ENCODE data around the gene IRF1.
A peak's percentile ranks its signal among the peaks of the same experiment; 100 is the strongest.
"Not testable (repeated sequence)": the region's sequence is repeated elsewhere in the genome, so short reads cannot be mapped to it uniquely, and the experiment has no call there.

The IRF1 gene

GRCh38 chr5:132459983-132460838, 30.4 kb downstream of the IRF1 start:
- no peak for DNase-seq

GRCh38 chr5:132459031-132459982, 31.3 kb downstream of the IRF1 start:
- no peak for DNase-seq

GRCh38 chr5:132458651-132459030, 31.9 kb downstream of the IRF1 start:
- no peak for DNase-seq

- no peak for DNase-seq
Measured at GRCh38 chr5:132458226-132458560, 32.4 kb downstream of the IRF1 start.

- DNase-seq = no peak
Measured at GRCh38 chr5:132457371-132458225, 33.0 kb downstream of the IRF1 start.

DNA sequence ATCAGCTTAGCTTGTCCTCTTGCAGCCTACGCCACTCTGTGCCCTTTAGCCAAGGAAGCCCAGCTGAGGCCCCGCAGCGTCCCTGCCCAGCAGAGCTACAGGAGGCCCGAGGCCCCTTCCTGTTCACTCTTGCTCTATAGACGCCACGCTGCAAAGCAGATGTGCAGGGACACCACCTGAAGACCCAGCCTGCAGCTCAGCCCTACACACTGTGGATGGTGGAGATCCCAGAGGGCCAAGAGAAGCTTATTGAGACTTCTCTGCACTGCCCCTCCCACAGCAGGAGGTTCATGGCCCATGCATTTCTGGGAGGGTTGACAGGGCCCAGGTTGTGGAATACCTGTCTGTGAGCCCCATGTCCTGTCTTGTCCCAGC, 33.6 kb downstream of the IRF1 start:
- DNase-seq = no peak

- no peak for DNase-seq
Measured at GRCh38 chr5:132456296-132456986, 34.1 kb downstream of the IRF1 start.

- DNase-seq = no peak
Measured at GRCh38 chr5:132455614-132456115, 34.9 kb downstream of the IRF1 start.

DNA sequence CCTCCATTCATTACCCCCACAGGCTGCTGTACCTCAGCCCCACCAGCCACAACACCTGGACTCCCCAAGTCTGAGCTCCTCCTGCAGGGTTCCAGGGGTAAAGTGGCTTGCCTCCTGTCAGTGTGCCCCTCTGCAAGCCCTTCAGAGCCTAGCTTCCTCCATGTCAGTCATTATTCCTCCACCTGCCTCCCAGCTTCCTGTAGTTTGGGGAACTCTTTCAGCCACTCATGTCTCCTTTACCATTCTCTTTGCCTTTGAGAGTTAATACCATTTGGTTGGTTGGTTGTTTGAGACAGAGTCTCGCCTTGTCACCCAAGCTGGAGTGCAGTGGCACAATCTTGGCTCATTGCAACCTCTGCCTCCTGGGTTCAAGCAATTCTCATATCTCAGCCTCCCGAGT, 36.2 kb downstream of the IRF1 start:
- no peak for DNase-seq

GRCh38 chr5:132451387-132451786, 39.2 kb downstream of the IRF1 start:
- DNase-seq = no peak

DNA sequence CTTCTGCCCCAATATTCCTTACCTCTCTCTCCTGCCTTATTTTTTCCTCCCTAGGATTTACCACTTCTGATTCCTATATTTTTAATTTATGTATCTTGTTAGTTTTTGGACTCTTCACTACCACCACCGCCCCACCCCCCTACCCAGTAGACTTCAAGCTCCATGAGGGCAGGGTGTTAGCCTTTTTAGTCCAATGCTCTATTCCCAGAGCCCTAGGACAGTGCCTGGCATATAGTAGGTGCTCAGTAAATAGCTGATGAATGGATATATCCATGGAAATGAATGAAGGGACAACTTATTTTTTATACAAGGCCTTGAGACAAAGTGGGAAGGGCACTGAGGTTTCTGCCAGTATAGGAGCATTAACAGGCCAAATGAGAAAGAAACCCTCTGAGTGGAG, 41.5 kb downstream of the IRF1 start:
- no peak for DNase-seq

GRCh38 chr5:132447196-132447595, 43.4 kb downstream of the IRF1 start:
- no peak for DNase-seq

DNA sequence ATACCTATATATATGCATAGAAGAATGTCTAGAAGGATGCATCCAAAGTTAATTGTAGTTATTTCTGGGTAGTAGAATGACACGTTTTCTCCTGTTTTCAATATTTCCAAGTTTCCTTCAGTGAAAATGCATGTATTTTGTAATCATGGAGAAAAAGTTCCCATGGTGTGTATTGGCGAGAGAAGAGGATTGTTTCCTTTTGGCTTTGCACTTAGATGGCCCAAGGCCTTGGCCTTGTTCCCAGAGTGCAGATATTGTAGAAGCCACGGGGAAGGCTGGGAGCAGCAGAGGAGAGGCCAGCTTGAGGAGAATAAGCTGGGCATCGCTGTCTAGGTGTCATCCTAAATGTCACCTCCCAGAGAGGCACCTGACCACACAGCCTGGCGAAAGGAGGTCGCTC, 44.0 kb downstream of the IRF1 start:
- no peak for DNase-seq

DNA sequence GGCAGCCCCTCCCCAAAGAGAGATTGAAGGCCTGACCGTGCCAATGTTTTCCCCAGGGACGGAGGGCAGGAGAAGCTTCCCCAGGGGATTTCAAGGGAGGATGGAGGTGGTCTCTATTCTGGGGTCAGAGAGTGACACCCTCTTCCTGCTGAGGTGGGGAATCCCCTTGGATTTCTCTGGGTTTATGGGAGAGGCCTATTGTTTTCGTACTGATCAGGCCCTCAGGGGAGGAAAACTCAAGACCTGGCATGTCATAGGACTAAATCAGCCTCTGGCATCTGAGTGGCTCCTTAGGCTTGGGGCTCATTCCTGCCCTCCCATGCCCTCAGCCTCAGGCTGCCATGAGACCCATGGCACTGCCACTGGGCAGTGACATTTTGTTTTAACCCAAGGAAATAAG, 44.6 kb downstream of the IRF1 start:
- no peak for DNase-seq

DNA sequence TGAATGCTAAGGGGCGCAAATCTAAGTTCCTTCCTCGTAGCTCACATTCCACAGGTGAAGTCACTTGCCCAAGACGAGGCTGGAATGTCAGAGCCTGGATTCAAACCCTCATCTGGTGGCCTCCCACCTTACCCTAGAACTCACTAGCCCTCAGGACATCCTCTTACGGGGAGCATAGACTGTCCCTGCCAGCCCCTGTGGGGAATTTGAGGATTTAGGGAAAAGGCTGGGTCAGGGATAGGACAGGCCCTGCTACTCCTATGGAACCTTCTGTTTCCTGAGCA, 45.0 kb downstream of the IRF1 start:
- no peak for DNase-seq

GRCh38 chr5:132444841-132445639, 45.5 kb downstream of the IRF1 start:
- no peak for DNase-seq

- DNase-seq = no peak
Measured at GRCh38 chr5:132444061-132444460, 46.5 kb downstream of the IRF1 start.

GRCh38 chr5:132439521-132440089, 51.0 kb downstream of the IRF1 start:
- no peak for DNase-seq

GRCh38 chr5:132438917-132439316, 51.7 kb downstream of the IRF1 start:
- no peak for DNase-seq

- not testable (repeated sequence) for DNase-seq
Measured at GRCh38 chr5:132438267-132438645, 52.3 kb downstream of the IRF1 start.

- DNase-seq = peak; percentile 57
Measured at GRCh38 chr5:132437604-132438266, 52.8 kb downstream of the IRF1 start.
